Measurements from ENCODE around the gene NBPF1.
"Not testable (repeated sequence)": the region's sequence is repeated elsewhere in the genome, so short reads cannot be mapped to it uniquely, and the experiment has no call there.

The NBPF1 gene

GRCh38 chr1:16641159-16641975 lies 28.0 kb upstream of the NBPF1 start:
- not testable (repeated sequence) for DNase-seq

GRCh38 chr1:16639091-16640031 lies 26.0 kb upstream of the NBPF1 start:
- not testable (repeated sequence) for DNase-seq

GRCh38 chr1:16637941-16638778 lies 24.8 kb upstream of the NBPF1 start:
- DNase-seq: not testable (repeated sequence)

- DNase-seq: not testable (repeated sequence)
Measured at GRCh38 chr1:16636551-16637195, 23.3 kb upstream of the NBPF1 start.

GRCh38 chr1:16635959-16636358 lies 22.6 kb upstream of the NBPF1 start:
- DNase-seq: not testable (repeated sequence)

GRCh38 chr1:16633540-16634282 lies 20.3 kb upstream of the NBPF1 start:
- not testable (repeated sequence) for DNase-seq

- not testable (repeated sequence) for DNase-seq
Measured at GRCh38 chr1:16632044-16632850, 18.9 kb upstream of the NBPF1 start.

GRCh38 chr1:16631248-16632043 lies 18.1 kb upstream of the NBPF1 start:
- DNase-seq: no peak

GRCh38 chr1:16630661-16631247 lies 17.4 kb upstream of the NBPF1 start:
- no peak for DNase-seq

- DNase-seq: not testable (repeated sequence)
Measured at GRCh38 chr1:16629916-16630530, 16.7 kb upstream of the NBPF1 start.

- no peak for DNase-seq
Measured at GRCh38 chr1:16628361-16629111, 15.2 kb upstream of the NBPF1 start.

- not testable (repeated sequence) for DNase-seq
Measured at GRCh38 chr1:16626409-16626983, 13.1 kb upstream of the NBPF1 start.

GRCh38 chr1:16625497-16626408 lies 12.4 kb upstream of the NBPF1 start:
- no peak for DNase-seq

GRCh38 chr1:16623812-16624719 lies 10.7 kb upstream of the NBPF1 start:
- DNase-seq: not testable (repeated sequence)

GRCh38 chr1:16623337-16623736 lies 10.0 kb upstream of the NBPF1 start:
- not testable (repeated sequence) for DNase-seq
